Measurements from ENCODE around the gene POLE4. TPM values are rescaled to one million over a fixed set of nuclear protein-coding genes. Genes with fewer than 3 reads are reported as not detected.

POLE4 gene
- total and polyA plus RNA-seq, 9 of the 15 experiments (the other 6 are each of a cell fraction or from before 2014, with no cell fraction given): 25.7 to 73.7 (median 57.3) TPM

- TF ChIP-seq REST (IDR thresholded peaks at IDR 0.05; ENCODE audit: borderline replicate concordance) (no peak), REST (CRISPR knock-in tag; IDR thresholded peaks at IDR 0.05; ENCODE audit: low read depth) (no peak), NFYB (IDR thresholded peaks at IDR 0.05; ENCODE audit: extremely low read depth, insufficient read length) (no peak), MED1 (CRISPR knock-in tag; IDR thresholded peaks at IDR 0.05; ENCODE audit: borderline replicate concordance) (no peak), TRIM28 (IDR thresholded peaks at IDR 0.05) (no peak), HDAC6 (IDR thresholded peaks at IDR 0.05; ENCODE audit: low read depth, low read length) (no peak), ZNF780A (CRISPR knock-in tag; IDR thresholded peaks at IDR 0.05) (no peak)
Observed at GRCh38 chr2:74983631-74984392, 25.4 kb downstream of the POLE4 start (continued).

All from K562 (cell line).